IMR-90 (cell line): Measurements from ENCODE around the gene NR6A1. TPM values are rescaled to one million over a fixed set of nuclear protein-coding genes. Genes with fewer than 3 reads are reported as not detected.

Experiments
- CTCF ChIP-seq: conservative IDR thresholded peaks from 2 replicates; pipeline ENCODE4 v1.5.1; 2012; ENCODE audit warnings: mild to moderate bottlenecking, low read depth, low read length, improper control_type of control experiment
- FOS ChIP-seq: fragments of 150-350 bp; IDR thresholded peaks from 2 replicates; pipeline ENCODE4 v1.6.1; 2016; ENCODE audit warnings: low read depth, low read length
- USF2 ChIP-seq: fragments of 150-350 bp; IDR thresholded peaks from 2 replicates; pipeline ENCODE4 v1.6.1; 2017; ENCODE audit warnings: mild to moderate bottlenecking, antibody characterized with exemption, low read length, low read depth
- polyA plus RNA-seq, 3 experiments: library from polyadenylated mRNA; depleted of rRNA; stranded (reverse); fragments of >200 nt; gene quantifications; 2 replicates each; pipeline ENCODE4 v1.2.3, GENCODE V29; 2012; ENCODE audit warnings: low replicate concordance in 1 of 3
- total RNA-seq: library from RNA; depleted of rRNA; stranded (reverse); fragments of >200 nt; gene quantifications from 2 replicates; pipeline ENCODE4 v1.2.3, GENCODE V29; 2012

Gene NR6A1
- total and polyA plus RNA-seq, 2 of the 4 experiments (the other 2 are of a cell fraction) = 0.14 to 0.36 TPM

GRCh38 chr9:124771021-124771866 lies at the start of gene NR6A1 (continued):
- TF ChIP-seq USF2 = peak; percentile 91
- no peak; the same call in 1 of the 2 replicates for TF ChIP-seq CTCF
- TF ChIP-seq FOS = peak; percentile 57
